HepG2 (cell line): ENCODE results near the gene SPATS2. TPM values are rescaled to one million over a fixed set of nuclear protein-coding genes. Genes with fewer than 3 reads are reported as not detected.

ENCODE experiments used
- KLF15 ChIP-seq: sonication (generic); formaldehyde crosslinking; IDR thresholded peaks from 2 replicates; pipeline ENCODE4 v1.8.1; 2023; ENCODE audit warnings: borderline replicate concordance, mild to moderate bottlenecking, inconsistent platforms, missing genetic modification reagents, mixed read lengths
- NCOA2 ChIP-seq: sonication (generic); formaldehyde crosslinking; IDR thresholded peaks from 2 replicates; pipeline ENCODE4 v1.8.0; 2022; ENCODE audit warnings: inconsistent platforms
- REXO4 ChIP-seq: sonication (generic); formaldehyde crosslinking; IDR thresholded peaks from 2 replicates; pipeline ENCODE4 v1.8.0; 2022; ENCODE audit warnings: missing genetic modification reagents, mild to moderate bottlenecking, borderline replicate concordance
- SSRP1 ChIP-seq: IDR thresholded peaks from 2 replicates; pipeline ENCODE4 v1.6.1; 2016; ENCODE audit warnings: control low read depth
- ZBTB7A ChIP-seq: sonication (generic); formaldehyde crosslinking; IDR thresholded peaks from 2 replicates; pipeline ENCODE4 v1.8.0; 2022; ENCODE audit warnings: mild to moderate bottlenecking, missing genetic modification reagents
- ZNF614 ChIP-seq: IDR thresholded peaks from 2 replicates; pipeline ENCODE4 v1.6.1; 2018; ENCODE audit warnings: missing biosample characterization, missing genetic modification reagents, inconsistent platforms, borderline replicate concordance
- ZZZ3 ChIP-seq: sonication (generic); formaldehyde crosslinking; IDR thresholded peaks from 2 replicates; pipeline ENCODE4 v1.4.0; 2020; ENCODE audit warnings: missing genetic modification reagents, mild to moderate bottlenecking, borderline replicate concordance
- polyA plus RNA-seq, 8 experiments: library from polyadenylated mRNA; depleted of rRNA in 3 of 8; stranded (reverse) in 7 of 8; unstranded in 1 of 8; fragments of >200 nt; fragmentation: Illumina TruSeq in 4 of 8; extraction: Trizol in 4 of 8; gene quantifications; 2 replicates each; pipeline versions ENCODE4 v1.2.1 to v1.2.3, GENCODE V29; 2011 to 2016; ENCODE audit warnings: low read depth in 4 of 8, missing spikeins in 1 of 8, mixed read lengths in 1 of 8; ENCODE audit not compliant: insufficient read depth in 1 of 8
- total RNA-seq, 5 experiments: library from RNA; depleted of rRNA; stranded (reverse); fragments of >200 nt; fragmentation: Illumina TruSeq; extraction: Trizol; gene quantifications; 2 replicates each; pipeline ENCODE4 v1.2.3, GENCODE V29; 2016; ENCODE audit warnings: low read depth in 1 of 5
- TF ChIP-seq, protein P1 (sequence below): sonication (generic); formaldehyde crosslinking; IDR thresholded peaks from 2 replicates; pipeline ENCODE4 v1.5.0; 2020; ENCODE audit warnings: missing genetic modification reagents
- TF ChIP-seq, protein P2 (sequence below): sonication (generic); formaldehyde crosslinking; IDR thresholded peaks from 2 replicates; pipeline ENCODE4 v1.4.0; 2020; ENCODE audit warnings: missing genetic modification reagents
- TF ChIP-seq, protein P3 (sequence below): fragments of 450-650 bp; IDR thresholded peaks from 2 replicates; pipeline ENCODE4 v1.6.1; 2017; ENCODE audit warnings: mild to moderate bottlenecking
- TF ChIP-seq, protein P4 (sequence below): sonication (generic); formaldehyde crosslinking; IDR thresholded peaks from 2 replicates; pipeline ENCODE4 v1.9.0; 2021; ENCODE audit warnings: mild to moderate bottlenecking, missing genetic modification reagents

Gene SPATS2
- total and polyA plus RNA-seq, 2 of the 13 experiments (the other 11 are each of a cell fraction or from before 2014, with no cell fraction given), result 19.3 to 28.1 TPM

DNA sequence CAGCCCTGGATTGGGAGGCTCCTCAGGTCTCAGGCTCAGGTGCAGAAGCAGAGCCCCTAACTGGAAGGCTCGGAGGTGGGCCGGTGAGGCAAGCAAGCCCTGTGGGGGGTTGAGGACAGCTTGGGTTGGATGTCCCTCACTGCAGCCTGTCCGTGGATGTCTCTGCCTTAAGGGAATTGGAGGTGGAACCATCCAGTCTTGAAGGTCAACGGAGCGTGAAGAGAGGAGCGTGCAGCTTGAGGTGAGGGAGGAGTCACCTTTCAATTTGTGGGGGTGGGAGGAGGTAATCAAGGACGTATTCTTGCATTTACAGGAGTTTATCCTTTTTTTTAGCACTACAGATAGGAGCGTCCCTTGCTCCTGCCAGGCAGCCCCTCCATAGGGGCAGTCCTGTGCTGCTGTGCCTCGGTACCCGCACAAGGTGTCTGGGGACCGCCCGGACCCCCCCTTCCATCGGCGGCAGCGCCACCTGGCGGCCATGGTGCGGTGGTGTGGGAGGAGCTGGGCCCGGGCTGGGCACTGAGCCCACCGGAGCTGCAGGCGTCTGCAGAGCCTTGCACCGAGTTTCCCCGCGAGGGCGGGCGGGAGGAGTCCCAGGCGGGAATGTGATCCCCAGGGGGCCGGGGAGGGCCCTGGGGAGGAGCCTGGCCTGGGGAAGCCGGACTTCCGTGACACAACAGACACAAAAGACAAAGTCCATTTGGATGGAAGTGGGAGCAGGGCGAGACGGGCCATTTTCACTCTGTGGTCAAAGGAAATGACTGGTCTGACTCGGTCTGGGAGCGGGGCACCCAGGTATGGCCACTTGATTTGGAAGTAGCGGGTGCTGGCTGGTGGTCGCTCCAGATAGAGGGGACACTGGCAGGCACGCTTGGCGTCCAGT is 19.7 kb upstream of the SPATS2 start (continued):
- TF ChIP-seq ZZZ3 (CRISPR knock-in tag), result peak; percentile 65; the same call in 1 of the 2 replicates
- TF ChIP-seq, protein P1, sequence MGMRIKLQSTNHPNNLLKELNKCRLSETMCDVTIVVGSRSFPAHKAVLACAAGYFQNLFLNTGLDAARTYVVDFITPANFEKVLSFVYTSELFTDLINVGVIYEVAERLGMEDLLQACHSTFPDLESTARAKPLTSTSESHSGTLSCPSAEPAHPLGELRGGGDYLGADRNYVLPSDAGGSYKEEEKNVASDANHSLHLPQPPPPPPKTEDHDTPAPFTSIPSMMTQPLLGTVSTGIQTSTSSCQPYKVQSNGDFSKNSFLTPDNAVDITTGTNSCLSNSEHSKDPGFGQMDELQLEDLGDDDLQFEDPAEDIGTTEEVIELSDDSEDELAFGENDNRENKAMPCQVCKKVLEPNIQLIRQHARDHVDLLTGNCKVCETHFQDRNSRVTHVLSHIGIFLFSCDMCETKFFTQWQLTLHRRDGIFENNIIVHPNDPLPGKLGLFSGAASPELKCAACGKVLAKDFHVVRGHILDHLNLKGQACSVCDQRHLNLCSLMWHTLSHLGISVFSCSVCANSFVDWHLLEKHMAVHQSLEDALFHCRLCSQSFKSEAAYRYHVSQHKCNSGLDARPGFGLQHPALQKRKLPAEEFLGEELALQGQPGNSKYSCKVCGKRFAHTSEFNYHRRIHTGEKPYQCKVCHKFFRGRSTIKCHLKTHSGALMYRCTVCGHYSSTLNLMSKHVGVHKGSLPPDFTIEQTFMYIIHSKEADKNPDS, result 0 out of 2 replicates have a peak, but pooled peaks have one; percentile 56
- peak; percentile 92 for TF ChIP-seq ZBTB7A (CRISPR knock-in tag)
- TF ChIP-seq REXO4 (CRISPR knock-in tag), result no peak
- TF ChIP-seq, protein P2, sequence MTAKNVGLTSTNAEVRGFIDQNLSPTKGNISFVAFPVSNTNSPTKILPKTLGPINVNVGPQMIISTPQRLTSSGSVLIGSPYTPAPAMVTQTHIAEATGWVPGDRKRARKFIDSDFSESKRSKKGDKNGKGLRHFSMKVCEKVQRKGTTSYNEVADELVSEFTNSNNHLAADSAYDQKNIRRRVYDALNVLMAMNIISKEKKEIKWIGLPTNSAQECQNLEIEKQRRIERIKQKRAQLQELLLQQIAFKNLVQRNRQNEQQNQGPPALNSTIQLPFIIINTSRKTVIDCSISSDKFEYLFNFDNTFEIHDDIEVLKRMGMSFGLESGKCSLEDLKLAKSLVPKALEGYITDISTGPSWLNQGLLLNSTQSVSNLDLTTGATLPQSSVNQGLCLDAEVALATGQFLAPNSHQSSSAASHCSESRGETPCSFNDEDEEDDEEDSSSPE (CRISPR knock-in tag), result peak; percentile 91
- TF ChIP-seq KLF15 (CRISPR knock-in tag), result no peak
- no peak for TF ChIP-seq SSRP1 (CRISPR knock-in tag)
- peak; percentile 59; the same call in 1 of the 2 replicates for TF ChIP-seq ZNF614 (CRISPR knock-in tag)
- TF ChIP-seq, protein P3, sequence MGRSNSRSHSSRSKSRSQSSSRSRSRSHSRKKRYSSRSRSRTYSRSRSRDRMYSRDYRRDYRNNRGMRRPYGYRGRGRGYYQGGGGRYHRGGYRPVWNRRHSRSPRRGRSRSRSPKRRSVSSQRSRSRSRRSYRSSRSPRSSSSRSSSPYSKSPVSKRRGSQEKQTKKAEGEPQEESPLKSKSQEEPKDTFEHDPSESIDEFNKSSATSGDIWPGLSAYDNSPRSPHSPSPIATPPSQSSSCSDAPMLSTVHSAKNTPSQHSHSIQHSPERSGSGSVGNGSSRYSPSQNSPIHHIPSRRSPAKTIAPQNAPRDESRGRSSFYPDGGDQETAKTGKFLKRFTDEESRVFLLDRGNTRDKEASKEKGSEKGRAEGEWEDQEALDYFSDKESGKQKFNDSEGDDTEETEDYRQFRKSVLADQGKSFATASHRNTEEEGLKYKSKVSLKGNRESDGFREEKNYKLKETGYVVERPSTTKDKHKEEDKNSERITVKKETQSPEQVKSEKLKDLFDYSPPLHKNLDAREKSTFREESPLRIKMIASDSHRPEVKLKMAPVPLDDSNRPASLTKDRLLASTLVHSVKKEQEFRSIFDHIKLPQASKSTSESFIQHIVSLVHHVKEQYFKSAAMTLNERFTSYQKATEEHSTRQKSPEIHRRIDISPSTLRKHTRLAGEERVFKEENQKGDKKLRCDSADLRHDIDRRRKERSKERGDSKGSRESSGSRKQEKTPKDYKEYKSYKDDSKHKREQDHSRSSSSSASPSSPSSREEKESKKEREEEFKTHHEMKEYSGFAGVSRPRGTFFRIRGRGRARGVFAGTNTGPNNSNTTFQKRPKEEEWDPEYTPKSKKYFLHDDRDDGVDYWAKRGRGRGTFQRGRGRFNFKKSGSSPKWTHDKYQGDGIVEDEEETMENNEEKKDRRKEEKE, result no peak
- TF ChIP-seq NCOA2 (CRISPR knock-in tag), result peak; percentile 50; the same call in 1 of the 2 replicates
- TF ChIP-seq, protein P4, sequence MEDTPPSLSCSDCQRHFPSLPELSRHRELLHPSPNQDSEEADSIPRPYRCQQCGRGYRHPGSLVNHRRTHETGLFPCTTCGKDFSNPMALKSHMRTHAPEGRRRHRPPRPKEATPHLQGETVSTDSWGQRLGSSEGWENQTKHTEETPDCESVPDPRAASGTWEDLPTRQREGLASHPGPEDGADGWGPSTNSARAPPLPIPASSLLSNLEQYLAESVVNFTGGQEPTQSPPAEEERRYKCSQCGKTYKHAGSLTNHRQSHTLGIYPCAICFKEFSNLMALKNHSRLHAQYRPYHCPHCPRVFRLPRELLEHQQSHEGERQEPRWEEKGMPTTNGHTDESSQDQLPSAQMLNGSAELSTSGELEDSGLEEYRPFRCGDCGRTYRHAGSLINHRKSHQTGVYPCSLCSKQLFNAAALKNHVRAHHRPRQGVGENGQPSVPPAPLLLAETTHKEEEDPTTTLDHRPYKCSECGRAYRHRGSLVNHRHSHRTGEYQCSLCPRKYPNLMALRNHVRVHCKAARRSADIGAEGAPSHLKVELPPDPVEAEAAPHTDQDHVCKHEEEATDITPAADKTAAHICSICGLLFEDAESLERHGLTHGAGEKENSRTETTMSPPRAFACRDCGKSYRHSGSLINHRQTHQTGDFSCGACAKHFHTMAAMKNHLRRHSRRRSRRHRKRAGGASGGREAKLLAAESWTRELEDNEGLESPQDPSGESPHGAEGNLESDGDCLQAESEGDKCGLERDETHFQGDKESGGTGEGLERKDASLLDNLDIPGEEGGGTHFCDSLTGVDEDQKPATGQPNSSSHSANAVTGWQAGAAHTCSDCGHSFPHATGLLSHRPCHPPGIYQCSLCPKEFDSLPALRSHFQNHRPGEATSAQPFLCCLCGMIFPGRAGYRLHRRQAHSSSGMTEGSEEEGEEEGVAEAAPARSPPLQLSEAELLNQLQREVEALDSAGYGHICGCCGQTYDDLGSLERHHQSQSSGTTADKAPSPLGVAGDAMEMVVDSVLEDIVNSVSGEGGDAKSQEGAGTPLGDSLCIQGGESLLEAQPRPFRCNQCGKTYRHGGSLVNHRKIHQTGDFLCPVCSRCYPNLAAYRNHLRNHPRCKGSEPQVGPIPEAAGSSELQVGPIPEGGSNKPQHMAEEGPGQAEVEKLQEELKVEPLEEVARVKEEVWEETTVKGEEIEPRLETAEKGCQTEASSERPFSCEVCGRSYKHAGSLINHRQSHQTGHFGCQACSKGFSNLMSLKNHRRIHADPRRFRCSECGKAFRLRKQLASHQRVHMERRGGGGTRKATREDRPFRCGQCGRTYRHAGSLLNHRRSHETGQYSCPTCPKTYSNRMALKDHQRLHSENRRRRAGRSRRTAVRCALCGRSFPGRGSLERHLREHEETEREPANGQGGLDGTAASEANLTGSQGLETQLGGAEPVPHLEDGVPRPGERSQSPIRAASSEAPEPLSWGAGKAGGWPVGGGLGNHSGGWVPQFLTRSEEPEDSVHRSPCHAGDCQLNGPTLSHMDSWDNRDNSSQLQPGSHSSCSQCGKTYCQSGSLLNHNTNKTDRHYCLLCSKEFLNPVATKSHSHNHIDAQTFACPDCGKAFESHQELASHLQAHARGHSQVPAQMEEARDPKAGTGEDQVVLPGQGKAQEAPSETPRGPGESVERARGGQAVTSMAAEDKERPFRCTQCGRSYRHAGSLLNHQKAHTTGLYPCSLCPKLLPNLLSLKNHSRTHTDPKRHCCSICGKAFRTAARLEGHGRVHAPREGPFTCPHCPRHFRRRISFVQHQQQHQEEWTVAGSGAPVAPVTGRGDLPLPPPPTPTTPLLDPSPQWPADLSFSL, result peak; percentile 29; the same call in 1 of the 2 replicates
